Activated CD8-positive, alpha-beta memory T cell treated with anti-CD3 and anti-CD28 coated beads for 1 hour (primary cell): ENCODE measurements around the gene MACROD2.
"Not testable (repeated sequence)": the region's sequence is repeated elsewhere in the genome, so short reads cannot be mapped to it uniquely, and the experiment has no call there.

Experiments
- DNase-seq, 2 donors: peaks; one replicate each; pipeline ENCODE4 v3.0.0-alpha.2; 2020; ENCODE audit warnings: low read depth in 1 of 2; ENCODE audit errors: extremely low read depth in 1 of 2

Gene MACROD2

DNA sequence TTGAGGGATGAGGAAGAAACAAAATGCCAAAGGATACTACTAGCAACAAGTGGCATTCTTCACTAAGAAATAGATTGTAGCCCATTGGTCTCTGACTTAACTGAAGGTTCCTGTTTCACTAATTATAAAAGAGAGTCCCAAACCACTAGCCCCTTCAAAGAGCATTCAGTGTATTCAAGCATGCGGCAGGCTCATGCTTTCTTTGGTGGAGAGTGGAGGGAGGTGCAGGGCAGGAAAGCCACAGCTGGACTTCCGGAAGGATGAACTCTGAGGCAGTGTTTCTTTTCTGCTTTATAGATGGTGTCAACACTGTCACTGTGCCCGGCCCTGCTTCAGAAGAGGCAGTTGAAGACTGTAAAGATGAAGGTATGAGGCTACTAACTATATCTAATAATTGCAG, 1941.9 kb downstream of the MACROD2 start:
- DNase-seq = no peak

DNA sequence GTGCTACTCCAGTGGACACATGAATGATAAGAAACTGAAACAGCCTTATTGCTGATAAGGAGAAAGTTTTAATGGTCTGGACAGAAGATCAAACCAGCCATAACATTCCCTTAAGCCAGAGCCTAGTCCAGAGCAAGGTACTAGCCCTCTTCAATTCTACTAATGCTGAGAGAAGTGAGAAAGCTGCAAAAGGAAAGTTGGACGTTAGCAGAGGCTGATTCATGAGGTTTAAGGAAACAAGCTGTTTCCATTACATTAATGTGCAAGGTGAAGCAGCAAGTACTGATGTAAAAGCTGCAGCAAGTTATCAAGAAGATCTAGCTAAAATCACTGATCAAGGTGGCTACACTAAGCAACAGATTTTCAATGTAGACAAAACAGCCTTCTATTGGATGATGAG, 1943.5 kb downstream of the MACROD2 start:
- DNase-seq = no peak

DNA sequence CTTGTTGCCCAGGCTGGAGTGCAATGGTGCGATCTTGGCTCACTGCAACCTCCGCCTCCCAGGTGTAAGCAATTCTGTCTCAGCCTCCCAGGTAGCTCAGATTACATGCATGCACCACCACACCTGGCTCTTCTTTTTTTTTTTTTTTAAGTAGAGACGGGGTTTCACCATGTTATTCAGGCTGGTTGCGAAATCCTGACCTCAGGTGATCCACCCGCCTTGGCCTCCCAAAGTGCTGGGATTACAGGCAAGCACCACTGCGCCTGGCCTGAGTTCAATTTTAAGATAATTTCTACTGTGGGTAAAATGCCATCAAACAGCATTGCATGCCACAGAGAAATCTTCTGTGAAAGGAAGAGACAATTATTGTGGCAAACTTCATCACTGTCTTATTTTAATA, 1944.8 kb downstream of the MACROD2 start:
- no peak for DNase-seq

DNA sequence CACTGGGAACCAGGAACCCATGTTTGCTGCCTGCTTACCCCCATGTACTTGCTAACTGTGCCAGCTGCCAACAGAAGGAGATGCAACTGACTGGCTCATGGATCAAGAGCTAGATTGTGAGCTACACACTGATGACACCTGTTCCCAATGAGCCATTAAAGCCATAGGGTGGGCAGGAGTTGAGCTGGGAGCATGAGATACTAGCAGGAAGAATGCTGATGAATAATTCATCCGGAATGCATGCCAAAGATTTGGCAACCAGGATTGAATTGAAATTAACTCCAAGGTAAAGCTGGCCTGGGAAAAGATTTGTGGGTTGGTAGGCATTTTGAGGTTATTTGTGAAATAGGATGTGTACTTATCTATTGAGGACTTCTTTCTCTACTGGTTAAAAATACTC, 1946.8 kb downstream of the MACROD2 start:
- DNase-seq = no peak

DNA sequence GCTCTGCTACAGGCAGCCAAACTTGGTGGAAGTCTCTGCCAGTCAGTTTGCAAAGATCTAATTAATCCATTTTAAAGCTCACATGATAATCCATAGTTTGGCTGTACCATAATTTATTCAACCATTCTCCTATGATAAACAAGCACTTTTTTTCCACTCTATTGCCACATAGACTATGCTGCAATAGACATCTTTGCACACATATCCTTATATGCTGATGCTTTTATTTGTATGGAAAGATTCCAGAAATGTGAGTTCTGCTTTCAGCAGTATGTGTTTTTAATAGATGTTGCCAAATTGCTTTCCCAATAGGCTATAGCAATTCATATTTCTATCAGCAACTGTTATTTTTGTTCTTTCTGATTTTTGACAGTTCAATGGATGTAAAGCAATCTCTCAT, 1950.0 kb downstream of the MACROD2 start:
- DNase-seq = no peak

DNA sequence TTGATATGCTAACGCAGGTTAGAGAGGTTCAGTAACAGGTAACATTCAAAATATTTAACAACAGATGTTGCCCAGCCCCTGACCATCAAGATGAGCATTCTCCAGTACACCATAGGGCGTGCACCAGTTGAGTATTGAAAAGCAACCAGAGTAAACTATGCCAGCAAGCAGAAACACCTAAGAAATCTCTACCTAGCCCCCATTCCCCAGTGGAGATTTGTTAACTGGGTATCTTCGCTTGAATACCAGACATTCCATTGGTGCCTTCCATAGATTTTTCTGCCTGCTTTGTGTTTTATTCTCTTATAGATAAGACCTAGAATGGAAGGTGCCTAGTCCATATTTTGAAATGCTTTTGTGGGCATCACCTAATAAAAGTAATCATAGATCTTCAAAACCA, 1954.1 kb downstream of the MACROD2 start:
- no peak for DNase-seq

DNA sequence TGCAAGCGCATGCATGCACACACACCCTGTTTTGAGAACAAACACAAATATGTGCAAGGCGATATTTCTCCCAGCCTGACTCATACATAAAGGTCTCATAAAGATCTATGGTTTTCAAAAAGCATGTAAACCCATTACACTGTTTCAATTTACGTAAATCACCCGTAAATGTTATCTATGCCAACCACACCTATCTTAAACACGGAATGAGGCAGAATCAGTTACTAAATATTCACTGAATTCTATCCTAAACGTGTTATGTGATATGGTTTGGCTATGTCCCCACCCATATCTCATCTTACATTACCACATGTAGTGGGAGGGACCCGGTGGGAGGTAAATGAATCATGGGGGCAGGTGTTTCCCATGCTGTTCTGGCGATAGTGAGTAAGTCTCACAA, 1956.3 kb downstream of the MACROD2 start:
- no peak for DNase-seq

DNA sequence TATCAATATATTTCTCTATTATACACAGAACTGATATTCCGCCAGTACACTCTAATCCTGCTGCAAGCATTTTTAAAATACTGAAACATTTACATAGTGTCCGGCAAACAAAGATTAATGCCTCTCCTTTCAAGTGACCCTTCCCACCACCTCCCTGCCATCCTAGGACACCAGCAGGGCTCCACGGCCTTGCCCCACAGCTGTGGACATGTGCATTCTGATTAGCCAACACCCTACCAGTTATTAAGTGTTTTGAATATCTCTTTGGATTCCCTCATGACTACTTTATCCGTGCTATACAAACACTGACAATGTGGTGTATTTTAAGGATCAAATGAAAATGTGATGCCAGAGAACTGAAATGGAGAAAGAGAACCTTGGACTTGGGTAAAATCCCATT, 1962.8 kb downstream of the MACROD2 start:
- no peak for DNase-seq

DNA sequence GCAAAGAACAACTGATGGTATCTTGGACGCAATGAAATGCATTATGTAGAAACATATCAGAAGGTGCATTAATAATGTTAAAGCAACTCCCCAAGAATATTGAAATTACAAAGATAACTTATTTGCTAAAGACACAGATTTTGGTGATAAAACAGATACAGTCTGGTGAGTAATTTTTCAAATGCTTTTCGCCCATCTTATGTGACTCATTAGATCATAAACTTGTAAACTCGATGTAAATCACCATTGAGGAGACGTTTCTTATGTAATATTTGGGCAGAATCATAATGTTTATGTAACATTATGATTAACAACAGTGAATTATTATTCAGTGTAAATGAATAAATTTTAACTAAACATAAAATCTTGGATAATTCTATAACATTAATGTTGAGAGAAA, 1969.8 kb downstream of the MACROD2 start:
- DNase-seq = no peak

DNA sequence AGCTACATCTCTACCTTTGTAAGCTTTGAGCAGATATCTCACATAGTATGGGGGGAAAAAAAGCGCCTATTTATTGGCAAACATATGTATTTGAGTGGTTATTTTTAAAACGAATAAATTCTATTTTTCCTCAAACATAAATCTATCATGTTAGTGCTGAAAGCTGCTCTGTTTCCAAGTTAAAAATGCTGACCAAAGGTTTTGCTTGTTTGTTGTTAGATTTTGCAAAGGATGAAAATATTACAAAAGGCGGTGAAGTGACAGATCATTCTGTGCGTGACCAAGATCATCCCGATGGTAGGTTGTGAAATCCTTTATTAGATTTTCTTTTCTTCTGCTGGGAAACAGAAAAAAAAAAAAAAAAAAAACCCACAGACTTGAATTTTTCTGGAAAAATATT, 1972.0 kb downstream of the MACROD2 start:
- DNase-seq = no peak

DNA sequence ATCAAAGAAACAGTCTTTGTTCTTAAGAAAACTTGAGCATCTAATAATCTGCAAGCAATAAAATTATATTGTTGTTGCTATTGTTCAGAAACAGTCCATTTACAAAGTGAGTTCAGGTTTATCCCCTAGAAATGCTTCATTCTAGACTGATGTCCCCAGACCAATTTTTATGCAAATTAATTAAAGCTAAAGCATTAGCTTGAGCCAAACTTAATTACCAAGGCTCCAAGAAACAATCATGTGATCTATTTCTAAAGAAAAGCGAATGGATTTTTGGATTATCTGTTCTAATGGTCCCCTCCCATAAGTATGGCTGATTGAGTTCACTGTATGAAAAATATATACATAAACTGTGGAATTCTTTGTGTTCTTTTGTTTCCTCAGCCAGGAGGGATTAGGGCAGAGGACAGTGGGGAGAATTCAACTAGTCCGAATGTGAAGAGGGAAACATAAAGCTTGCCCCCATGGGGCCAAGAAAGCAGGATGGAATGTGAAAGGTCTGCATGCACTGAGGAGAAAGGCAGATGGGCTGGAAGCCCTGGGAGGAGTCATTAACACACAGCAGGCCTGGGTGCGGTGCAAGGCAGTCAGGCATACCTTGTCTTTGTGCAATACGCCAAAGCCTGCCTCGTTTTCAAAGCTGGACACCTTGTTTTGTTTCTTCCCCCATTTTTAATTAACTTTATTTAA, 1980.9 kb downstream of the MACROD2 start:
- no peak for DNase-seq

DNA sequence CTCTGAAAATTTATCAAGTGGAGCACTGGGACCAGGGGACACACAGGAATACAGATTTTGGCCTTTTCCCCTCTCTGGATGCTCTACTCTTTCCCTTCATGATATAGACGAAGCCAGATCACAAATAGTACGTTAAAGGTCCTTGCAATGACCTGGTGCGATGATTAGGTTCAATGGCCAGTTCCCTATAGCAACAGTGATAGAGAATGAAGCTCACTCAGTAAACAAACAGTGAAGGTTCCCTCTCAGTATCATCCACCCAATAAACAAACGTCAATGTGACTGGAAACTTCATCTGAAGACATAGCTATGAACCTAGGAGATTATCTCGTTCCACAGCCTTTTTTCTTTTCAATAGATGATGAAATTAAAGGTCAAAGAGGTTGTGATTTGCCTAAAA, 1981.7 kb downstream of the MACROD2 start:
- DNase-seq = no peak

DNA sequence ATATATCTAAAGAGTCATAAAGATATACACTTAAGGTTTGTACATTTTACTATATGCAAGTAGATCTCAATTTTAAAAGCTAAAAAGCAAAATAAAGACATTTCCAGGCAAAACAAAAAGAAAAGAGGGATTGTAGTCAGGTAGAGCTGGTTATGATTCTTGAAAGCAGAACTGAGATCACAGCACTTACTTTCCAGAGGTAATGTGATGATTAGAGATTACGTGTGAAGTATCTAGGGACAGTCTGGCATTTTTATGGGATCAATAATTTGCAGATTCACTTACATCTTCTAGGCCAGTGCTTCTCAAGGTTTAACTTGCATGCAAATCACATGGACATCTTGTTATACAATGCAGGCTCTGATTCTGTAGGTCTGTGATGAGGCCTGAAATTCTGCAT, 1982.4 kb downstream of the MACROD2 start:
- no peak for DNase-seq

DNA sequence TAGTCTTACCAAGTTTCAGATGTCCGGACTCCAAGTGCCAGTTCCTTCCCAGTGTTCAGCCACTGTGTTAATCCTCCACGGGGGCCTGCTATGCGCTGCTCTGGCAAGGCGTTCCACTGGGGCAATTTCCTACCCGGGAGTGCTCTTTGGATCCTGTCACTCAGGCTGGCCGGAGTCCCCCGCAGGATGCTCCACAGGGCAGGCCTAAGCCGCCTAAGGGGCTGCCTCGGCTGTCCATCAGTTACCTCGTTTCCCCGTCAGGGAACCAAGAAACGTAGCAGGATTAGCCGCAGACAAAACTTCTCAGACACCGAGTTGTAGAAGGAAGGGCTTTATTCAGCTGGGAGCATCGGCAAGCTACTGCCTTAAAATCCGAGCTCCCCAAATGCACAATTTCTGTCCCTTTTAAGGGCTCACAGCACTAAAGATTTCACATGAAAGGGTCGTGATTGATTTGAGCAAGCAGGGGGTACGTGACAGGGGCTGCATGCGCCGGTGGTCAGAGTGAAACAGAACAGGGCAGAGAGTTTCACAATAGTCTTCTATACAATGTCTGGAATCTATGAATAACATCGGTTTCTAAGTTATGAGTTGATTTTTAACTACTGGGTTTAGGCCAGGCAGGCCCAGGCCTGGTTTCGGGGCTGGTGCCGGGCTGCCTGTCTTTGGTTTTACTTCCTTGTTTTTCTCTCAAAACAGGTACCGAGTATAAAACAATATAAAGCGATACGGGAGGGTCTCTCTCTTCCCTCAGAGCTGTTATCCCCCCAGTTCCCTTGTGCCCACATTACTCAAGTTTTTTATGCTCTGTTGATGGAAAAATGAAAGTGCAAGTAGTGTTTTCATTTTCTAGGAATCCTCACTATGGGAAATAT, 1990.4 kb downstream of the MACROD2 start:
- DNase-seq = not testable (repeated sequence)

DNA sequence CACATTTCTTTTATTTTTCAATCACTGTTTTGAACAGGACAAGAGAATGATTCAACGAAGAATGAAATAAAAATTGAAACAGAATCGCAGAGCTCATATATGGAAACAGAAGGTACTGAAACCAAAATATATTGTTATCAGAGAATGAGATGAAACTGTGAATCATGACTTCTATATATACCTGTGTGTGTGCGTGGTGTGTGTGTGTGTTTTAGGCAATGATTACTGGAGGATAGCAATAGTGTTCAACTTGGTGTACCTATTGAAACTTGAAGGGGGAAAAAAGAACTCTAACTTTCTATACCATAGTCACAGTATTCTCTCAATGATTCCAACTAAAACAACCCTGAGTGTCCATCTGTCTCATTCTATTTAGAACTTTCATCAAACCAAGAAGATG, 1991.4 kb downstream of the MACROD2 start:
- DNase-seq = no peak

DNA sequence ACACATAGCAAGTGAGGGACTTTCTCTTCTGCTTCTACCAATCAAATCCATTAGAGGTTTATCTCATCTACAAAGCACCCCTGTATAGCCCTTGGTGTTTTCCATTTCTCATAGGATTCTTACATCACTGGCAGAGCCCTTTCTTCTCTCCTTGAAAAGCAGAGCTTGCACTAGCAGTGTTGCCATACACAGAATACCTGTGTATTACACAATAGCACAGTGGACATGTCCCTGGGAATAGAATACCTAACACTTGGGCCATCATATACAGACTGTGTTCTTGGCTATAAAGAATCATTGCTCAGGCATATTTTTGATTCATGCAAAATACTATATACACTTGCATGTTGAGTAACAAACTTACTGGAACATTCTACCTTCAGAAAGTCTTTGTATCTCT, 1996.0 kb downstream of the MACROD2 start:
- no peak for DNase-seq

DNA sequence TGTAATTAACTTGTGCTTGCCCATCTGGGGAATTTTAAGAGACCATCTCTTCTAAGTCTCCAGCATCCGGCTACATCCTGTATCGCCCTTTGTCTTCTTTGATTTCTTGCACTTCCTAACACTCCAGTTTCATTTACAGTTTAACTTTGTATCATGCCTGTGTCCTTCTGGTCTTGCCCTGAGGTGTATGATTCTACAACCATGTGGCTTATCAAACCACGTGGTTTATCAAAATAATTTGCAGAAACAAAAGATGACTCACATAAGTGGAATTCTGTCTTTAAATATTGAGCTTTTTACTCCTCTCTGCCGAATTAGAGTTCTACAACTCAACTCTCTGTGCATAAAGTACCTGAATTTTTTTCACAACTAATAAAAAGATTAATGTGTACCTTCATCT, 1997.2 kb downstream of the MACROD2 start:
- no peak for DNase-seq

DNA sequence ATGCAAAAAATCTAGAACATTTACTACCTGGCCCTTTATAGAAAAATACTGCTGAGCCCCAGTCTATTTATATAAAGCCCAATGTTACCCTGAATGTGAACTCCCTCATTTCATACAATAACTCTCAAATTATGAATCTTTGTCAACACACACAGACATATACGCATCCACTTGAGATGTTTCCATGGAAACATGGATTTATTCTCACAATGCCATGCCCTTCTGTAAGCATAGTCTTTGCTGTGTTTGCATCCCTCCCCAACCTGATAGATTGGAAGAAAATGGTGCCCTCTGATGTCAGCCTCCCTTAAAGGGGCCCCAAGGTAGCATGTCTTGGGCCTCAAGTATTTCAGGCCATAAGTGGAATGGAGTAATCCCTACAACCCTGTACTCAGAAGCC, 2004.8 kb downstream of the MACROD2 start:
- DNase-seq = no peak

DNA sequence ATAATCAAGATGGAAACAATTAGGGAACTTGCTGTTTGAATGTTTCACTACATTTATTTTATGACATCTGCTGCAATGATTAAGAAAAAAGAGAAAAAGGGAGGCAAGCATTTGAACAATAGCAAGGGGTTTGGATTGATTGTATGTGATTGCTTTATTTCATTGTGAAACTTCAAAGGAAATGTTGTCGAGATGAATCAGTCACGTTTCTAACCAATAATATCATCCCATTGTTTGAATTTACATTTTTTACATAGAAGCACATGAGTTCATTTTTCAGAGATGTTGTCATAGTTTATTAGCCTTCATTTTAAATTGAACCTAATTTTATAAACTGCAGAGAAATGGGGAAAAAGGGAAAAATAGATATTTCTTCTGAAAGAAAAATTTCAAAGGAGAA, 2006.0 kb downstream of the MACROD2 start:
- no peak for DNase-seq

DNA sequence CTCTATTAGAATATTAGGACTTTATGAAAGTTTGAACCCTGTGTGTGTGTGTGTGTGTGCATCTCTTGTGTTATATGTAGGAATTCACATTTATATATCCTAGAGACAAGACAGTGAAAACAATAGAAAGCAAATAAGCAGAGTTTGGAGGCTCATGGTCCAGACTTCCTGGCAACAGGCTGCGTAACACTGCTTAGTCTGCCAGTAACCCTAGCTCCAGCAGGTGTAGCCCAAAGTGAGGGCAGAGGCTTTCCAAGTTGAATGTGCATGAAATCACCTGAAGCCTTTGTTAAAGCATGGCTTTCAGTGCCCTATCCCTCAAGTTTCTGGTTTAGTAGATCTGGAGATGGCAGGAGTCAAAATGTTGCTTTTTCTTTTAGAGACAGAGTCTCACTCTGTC, 2008.0 kb downstream of the MACROD2 start:
- no peak for DNase-seq

DNA sequence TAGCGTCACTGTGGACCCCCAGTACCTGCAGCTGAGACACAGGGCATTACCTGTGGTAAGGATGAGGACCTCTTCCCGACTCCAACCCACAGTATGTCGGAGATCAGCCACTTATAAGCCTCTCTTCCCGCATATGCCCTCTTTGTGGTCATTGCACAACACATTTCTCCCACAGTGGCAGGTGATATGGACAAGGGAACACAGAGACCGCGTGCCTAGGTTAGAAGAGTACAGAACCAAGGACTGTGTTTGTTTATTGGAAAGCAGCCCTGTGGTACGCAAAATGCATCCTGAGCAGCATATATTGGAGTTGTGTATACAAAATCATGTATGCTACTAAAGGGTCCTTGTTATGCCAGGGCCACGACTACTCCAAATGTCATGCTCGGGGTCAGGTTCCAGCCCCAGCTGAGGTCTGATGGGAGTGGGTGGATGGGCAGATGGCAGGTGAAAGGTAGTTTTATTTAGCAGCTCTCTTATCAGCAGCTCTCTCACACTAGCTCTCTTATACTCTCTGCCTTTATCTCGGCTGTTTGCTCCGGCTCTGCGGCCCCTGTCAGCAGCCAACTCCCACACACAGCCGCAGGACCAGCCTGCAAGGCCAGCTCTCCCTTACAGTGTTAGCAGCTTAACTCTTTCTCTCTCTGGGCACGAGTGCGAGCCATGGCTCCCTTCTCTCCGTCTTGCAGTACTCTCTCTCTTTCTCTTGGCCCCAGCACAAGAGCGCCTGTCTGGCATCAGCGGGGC, 2009.0 kb downstream of the MACROD2 start:
- DNase-seq = no peak
